ENCODE measurements around the gene APPL2.
"Not testable (repeated sequence)": the region's sequence is repeated elsewhere in the genome, so short reads cannot be mapped to it uniquely, and the experiment has no call there.

Gene APPL2

DNA sequence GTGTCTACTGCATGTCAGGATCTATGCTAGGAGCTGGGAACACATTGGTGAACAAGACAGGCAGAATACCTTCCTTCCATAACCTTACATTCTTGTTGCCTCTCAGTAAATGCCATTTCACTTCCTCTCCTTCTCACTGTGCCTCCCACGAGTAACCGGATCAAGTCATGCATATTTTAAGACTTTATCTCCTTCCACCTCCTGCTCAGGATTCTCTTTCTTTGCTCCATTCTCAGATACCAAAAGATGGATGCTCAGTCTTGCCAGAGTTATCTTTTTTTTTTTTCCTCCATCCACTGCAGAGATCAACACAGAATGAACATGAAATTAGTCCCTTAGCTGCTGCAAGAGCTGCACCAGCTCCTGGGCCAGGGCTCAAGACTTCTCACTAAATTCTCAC is 20.0 kb upstream of the APPL2 start:
- DNase-seq, result no peak

DNA sequence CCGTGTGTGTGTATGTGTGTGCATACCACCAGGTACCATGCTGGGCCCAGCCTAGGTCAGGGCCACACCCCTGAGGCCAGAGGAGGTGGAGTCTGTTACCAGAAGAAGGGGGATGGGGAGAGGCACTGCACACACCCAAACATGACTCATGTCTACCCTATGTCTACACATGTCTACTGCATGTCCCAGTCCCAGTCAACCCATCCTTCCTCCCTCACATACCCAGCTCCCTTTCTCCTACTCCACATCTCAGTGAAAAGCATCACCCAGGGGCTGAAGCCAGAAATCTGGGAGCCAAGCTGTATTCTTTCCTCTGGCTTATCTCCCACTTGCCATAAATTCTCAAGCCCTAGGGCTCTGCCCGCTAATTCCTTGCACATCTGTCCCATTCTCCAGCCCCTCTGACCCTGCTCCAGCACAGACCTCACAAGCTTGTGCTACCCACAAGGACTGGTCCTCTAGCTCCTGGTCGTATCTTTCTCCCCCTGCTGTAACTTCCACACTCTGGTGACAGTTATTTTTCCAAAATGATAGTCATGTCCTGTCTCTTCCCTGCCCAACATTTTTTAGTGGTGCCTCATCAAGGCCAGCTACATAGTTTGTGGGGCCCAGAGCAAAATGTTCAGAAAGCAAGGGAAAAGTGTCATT is 18.0 kb upstream of the APPL2 start:
- no peak for DNase-seq

DNA sequence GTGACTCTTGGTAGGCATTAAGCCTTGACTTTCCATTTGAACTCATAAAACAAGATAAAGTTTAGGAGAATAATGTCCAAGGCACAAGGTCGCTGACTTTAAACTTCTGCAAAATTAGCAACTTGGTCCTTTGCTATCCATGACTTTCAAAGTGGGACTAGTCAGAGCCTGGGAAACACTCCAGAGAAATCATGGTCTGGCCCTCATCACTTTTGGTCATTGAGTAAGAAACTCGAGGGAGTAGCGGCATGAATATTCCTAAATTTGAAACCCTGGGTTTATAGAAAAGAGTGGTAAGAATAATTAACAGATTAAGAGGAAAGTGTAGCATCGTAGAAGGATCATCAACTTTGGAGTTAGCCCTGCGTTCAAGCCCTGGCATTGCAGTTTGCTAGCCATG is 16.9 kb upstream of the APPL2 start:
- no peak for DNase-seq

DNA sequence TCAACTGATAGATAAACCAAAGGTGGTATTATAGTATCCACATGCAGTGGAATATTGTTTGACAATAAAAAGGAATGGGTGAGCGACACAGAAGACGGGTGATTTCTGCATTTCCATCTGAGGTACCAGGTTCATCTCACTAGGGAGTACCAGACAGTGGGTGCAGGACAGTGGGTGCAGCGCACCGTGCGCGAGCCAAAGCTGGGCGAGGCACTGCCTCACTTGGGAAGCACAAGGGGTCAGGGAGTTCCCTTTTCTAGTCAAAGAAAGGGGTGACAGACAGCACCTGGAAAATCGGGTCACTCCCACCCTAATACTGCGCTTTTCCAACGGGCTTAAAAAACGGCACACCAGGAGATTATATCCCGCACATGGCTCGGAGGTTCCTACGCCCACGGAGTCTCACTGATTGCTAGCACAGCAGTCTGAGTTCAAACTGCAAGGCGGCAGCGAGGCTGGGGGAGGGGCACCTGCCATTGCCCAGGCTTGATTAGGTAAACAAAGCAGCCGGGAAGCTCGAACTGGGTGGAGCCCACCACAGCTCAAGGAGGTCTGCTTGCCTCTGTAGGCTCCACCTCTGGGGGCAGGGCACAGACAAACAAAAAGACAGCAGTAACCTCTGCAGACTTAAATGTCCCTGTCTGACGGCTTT is 9.9 kb upstream of the APPL2 start:
- not testable (repeated sequence) for DNase-seq

DNA sequence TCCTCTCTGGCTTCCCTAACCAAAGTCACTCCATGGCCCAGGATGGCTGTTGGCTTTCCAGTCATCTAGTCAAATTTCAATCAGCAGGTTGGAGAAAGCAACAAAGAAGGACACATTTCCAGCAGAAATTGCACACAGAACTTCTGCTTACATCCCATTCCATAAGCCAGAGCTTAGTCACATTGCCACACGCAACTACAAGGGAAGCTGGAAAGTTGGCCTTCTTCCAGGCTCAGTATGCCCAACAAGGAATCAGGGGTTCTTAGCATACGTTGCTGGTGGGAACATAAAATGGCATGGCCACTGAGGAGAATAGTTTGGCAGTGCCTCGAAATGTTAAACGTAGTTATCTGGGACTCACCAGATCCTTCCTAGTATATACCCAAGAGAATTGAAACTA is 9.3 kb upstream of the APPL2 start:
- no peak for DNase-seq

DNA sequence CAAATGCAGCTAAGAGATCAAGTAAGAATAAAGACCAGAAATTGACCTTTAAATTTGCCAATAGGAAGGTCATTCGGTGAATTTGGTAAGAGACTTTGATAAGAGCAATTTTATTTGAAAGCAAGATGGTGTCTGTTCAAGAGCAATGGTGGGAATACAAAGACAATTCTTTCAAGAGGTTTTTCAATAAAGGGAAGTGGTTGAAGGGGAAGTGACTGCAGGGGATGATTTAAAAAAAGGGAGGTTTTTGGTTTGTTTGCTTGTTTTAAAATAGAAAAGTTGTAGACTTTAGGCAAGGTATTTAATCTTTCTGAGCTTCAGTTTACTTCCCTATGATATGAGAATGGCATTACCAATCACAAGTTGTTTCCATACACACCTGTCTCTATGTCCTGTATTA is 4.3 kb upstream of the APPL2 start:
- no peak for DNase-seq

DNA sequence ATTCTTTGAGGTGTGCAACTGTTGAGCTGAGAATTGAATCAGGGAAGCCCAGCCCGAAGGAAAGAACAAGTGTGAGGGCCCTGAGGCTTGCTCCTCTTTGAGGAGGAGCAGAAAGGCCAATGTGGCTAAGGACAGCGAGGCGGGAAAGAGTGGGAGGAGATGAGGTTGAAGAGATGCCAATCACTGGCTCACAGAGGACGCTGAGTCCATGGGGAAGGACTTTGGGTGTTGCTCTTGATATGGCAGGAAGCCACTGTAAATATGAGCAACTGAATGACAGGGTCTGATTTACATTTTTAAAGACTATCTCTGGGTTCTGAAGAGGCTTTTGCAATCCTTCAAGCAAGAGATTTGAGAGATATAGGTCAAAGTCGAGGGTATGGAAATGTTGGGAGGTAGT is 3.3 kb upstream of the APPL2 start:
- DNase-seq, result no peak

DNA sequence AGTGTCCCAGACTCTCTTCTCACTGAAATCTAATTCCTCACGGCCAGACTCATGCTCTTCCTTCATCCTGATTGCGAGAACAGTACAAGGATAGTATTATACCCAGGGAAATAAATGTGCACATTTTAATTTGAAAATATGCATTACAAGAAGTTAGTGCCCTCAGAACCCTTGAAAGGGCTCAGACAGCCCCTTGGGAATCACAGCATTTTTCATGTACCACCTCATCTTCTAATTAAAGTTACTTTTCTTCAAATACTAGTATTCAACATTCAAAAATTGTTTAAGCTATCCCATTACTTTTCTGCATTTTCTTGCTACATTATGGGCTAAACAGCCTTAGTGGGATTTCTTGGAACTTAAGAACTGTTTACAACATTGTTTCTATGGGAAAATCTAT is 1.7 kb upstream of the APPL2 start:
- no peak for DNase-seq

DNA sequence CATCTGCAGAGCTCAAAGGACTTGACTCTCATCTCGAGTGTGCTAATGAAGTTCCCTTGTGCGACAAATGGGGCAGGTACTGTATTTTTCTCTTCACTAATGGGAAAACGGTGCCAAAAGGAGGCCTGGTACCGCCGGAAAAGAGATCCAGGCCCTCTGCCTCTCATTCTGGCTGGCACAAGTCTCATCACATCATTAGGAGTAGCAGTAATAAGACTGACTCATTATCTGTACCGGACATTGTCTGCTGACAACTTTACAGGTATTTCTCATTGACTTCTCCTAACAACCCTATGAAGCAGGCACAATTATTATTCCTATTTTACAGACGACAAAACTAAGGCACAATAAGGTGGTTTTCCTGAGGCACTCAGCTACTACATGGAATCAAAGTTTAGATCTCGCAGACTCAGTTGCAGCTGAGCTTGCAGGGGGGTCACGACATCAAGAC is 668 bp downstream of the APPL2 start:
- DNase-seq, result no peak

DNA sequence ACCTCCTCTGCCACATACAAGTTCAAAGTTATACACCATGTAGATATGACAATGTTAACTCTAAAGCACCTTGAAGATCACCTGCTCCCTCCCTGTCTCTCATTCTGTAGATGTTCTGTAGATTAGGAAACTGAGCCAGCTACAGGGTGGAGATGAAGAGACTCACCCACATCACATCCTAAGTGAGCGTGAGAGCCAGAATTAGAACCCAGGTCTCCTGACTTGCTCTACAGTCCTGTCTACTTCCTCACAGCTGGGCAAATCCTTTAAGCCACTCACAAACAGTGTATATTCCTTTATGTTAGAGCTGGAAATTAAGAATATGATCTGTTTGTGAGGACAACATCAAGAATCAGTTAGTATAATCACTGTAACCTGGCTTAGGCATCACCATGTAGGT is 1.8 kb downstream of the APPL2 start:
- DNase-seq, result no peak

DNA sequence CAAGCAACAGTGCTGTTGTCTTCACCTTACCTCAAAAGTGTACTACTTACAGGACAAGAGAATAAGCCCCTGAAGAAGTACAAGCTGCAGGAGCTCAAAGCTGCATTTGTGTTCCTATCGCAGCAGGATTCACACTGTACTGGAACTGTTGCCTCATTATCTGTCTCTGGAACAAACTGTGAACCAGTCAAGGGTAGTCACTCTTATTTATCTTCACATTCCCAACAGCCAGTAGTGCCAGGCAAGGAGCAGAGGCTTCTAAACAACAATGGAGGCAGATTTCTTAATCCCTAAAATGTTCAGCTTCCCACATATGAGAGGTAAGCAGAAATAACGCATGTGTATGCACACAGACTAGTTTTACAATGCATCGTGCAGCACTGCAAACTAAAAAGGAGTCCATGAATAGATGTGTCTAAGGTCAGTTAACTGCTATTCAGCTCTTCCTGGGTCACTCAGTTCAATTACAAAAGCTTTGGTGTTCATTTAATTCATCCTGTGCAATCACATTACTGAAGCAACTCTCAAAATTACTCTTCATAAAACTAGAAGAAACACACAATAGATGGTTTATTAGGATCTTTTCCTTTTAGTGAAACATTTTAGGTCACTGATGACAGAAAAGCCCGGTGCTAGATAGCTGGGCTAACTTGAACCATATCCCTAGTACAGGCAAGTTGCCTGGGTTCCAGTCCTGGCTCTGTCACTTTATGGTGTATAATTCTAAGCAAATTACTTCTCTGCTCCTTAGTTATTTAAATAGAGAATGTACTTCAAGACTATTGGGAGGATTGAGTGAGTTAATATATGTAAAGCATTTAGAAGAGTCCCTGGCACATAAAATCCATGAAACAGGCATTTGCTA is 2.7 kb downstream of the APPL2 start:
- no peak for DNase-seq

DNA sequence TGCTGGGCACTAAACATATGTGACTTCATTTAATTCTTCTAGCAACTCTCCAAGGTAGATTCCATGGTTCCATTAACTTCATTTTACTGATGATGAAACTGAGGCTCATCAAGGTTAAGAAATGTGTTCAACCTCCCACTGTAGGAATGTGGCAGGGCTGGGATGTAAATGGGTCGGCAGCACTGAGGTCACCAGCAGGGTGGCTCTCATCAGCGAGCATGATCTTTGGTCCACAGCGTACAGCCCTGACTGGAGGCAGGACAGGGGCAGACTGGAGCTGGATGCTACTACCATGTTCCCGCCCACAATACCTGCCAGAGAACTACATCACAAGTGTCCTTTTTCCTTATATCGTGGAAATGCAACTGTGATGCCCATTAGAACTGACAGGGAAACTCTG is 4.6 kb downstream of the APPL2 start:
- no peak for DNase-seq

DNA sequence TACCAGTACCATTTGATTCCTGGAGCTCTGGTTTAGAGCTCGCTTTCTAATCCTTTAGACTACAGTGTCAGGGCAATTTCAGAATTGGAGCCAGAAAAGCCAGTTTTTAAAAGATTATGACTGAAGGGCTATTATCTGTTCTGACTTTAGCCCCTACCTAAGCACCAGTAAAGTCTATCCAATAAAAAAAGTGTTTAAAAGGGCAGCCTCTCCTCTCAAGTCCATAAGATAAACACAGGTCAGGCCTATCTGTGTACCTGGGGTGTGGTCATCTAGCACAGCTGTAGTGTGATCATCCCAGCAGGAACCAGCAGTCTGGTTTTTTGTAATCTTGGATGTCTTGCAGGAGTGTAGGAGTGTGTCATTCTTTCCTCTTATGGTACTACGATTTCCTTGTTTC is 6.6 kb downstream of the APPL2 start:
- no peak for DNase-seq

DNA sequence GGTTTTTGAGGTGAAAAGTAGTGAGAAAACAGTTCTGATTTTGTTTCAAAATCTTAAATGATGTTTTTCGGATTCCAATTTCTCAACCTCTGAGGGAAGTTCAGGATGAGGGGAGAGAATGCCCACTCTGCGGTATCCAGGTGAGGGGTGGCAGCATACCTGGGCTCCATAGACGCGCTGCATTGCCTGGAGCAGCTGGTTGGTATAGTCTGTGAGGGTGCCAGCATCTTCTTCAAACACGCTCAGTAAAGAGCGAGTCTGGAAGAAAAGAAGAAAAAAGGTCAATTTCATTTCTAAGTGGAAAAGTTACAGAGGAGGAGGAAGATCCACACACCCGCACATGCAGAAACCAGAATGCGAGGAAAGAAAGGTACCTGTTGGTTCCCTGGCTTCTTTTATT is 7.0 kb downstream of the APPL2 start:
- DNase-seq, result no peak

DNA sequence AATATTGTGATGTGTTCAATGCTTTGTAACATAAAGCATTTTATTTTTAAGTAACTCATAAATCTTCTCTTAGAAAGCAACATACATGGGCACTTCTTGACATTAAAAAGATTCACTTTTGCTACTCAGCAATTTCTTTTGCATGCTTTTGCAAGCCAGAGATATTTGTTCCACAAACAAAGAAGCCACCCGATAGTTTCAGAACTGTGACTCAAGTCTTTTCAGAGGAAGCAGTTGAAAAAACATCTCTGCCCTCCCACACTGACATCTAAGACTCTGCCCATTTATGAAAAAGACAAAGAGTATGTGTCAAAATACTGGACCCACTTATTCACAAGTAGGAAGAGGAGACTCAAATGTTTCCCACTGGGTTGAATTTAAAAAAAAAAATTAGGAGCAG is 7.5 kb downstream of the APPL2 start:
- DNase-seq, result peak; percentile 77

DNA sequence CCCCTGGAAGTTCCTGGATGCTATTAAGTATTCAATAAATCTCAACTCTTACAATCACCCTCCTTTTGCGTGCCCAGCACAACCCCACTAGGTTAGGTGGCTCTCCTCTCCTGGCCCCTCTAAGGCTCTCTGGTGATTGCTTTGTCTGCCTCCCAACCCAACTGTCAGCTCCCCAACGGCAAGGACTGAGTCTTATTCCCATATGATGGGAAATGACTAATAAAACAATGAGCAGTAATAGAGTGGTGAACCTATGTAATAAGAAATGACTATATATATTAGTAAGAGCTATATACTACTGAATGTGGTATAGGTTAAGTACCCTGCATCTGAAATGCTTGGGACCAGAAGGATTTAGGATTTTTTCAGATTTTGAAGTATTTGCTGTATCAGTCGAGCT is 8.1 kb downstream of the APPL2 start:
- peak; percentile 29 for DNase-seq

DNA sequence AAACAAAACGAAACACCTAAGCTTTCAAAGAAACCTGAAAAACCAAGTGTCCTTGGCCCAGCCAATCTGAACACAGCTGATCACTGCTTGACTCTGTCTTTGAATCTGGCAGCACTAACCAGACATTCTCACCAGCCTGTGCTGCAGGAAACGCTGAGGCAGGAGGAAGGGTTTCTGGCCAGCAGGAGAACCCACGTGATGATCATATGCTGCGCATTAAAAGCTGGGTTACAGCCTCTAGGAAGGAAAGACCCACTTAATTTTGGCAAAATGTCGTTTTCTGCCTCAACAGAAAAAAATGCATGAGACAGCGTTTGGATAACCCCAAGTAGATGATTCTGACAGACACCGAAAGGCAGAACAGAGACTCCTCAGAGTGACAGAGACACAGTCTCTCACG is 9.8 kb downstream of the APPL2 start:
- peak; percentile 57 for DNase-seq

DNA sequence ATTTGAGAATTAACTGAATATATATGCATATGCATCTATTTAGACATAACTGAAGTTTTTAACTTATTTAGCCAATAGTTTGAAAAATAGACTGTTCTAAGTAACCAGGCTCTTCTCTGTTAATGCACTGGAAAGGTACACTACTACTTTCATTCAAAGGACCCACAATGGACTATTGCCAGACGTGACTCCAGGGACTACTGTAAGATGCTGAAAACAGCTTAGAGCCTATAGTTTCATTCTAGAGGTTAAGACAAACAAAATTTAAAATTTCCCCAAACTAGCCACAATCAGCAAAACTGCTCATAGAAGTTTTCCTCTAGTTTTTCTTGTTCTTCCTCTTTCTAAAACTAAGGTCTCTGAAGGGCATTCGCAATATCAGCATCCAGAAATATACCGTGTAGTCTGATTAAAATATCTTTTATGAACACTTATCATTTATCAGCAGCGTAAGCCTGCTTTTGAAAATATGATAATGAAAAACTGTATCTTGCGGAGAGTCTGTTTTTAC is 10.4 kb downstream of the APPL2 start:
- no peak for DNase-seq

DNA sequence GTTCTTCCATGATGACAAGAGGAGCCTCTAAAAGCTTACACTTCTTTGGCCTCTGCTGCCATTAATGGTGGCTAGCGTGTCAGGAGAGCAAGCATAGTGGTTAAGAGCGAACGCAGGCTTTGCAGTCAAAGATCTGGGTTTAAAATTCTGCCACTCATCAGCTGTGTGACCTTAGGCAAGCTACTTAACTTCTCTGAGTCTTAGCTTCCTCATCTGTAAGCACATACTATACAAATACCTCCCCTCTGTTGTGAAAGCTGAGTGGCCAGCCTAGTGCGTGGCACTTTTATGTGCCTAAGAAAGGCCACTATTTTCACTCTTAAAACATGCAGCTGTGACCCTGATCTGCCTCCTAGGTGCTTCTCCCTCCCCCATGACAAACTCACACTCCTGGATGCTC is 11.6 kb downstream of the APPL2 start:
- no peak for DNase-seq

DNA sequence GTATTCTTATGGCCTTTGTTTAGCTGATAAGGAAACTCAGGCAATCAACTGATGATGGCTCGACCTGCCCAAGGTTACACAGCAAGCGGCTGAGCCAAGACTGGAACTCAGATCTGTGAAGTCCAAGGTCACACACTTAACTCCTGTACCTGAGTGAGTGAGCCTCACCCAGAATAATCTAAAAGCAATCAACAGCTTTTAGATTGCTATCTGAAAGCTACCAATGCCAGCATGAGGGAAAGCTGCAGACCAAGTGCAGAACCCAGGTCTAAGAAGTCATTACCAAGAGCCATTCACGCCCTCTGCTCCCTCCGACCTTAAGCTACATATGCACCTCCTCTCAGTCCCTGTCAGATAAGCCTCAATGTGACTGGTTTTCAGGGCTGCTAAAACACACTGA is 12.1 kb downstream of the APPL2 start:
- DNase-seq, result no peak

DNA sequence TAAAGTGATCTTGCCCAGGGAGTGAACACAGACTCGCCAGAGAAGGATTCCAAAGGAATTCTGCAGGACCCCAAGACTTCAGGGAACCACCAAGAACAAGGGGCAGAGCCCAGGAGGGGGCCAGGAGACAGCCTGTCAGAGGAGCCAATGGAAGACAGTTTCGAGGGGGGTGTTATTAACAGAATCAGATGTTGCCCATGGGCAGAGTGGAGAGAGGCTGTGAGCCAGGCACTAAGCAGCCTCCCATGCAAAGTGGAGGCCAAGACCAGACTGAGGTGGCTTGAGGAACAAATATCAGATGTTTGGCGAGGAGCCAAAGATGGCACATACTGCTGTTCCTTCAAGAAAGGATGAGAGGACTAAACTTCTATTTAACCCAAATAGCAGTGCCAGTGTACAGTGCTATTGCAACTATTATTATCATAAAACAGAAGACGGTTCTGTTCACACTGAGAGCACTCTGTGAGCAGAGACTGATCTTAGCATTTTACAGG is 12.6 kb downstream of the APPL2 start:
- no peak for DNase-seq

DNA sequence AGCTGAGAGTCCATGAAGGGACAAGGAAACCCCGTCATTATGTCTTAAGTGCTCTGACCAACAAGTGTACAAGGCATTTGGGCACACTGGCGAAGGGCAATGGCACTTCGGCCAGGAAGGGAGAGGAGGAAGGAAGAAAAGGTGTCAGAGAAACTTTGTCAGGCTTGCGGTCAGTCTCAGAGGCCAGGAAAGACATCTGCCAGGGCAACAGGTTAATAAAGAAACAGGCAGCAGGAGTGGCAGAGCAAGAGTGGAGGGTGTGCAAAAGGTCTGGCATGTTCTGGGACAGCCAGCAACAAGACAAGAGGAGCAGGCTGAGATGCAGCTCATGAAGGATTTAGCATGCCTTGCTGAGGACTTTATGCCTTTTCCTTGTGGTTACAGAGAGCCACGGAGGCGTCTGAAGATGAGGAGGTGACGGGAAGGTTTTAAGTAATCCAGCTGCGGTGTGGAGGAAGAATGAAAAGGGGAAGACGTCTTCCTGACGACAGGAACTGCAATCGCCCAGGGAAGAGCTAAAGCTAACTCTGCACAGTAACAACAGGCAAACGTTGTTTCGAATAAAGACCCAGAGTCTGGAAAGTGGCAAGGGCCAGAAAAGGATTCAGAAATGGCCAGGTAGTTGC is 13.1 kb downstream of the APPL2 start:
- no peak for DNase-seq

DNA sequence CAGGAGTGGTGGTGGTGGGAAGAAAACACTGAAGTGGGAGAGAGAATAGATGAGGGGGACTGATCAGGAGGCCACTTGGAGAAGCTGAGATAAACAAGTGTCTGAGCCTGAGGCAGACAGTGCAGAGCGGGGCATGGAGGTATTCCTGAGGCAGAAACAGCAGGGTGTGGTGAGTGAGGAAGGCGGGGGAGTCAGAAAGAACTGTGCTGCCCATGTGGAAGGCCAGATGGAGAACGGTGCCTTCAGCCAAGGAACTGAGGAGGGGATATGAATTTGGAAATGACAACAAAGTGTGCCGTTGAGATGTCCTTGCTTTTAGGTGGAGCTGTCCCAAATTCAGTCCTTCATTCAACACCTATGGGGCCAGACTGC is 13.7 kb downstream of the APPL2 start:
- no peak for DNase-seq
